Heart left ventricle (tissue), 16 donors: Measurements from ENCODE around the gene GALNTL6. TPM values are rescaled to one million over a fixed set of nuclear protein-coding genes. Genes with fewer than 3 reads are reported as not detected.

ENCODE experiments used
- ATAC-seq, 4 donors: fragments of 200-7000 bp; cut with Tn5 transposase; one replicate each; pipeline ENCODE4 v1.9.1; 2020 to 2022; ENCODE audit warnings: moderate library complexity in 4 of 4, mild to moderate bottlenecking in 3 of 4, moderate number of reproducible peaks in 1 of 4
- DNase-seq, 5 donors: peaks; one replicate each; pipeline ENCODE4 v3.0.0-alpha.2; 2020
- H3K27ac ChIP-seq, 12 donors: fragments of 200-600 bp; sonication (generic) in 4 of 12; one replicate each; pipeline versions ENCODE4 v1.5.0 to v1.8.0; 2016 to 2022; ENCODE audit warnings: mild to moderate bottlenecking in 2 of 12
- H3K27me3 ChIP-seq, 9 donors: fragments of 200-600 bp; sonication (generic) in 2 of 9; one replicate each; pipeline versions ENCODE4 v1.5.1 to v1.8.0; 2016 to 2022; ENCODE audit warnings: mild to moderate bottlenecking in 3 of 9
- H3K36me3 ChIP-seq, 9 donors: fragments of 200-600 bp; sonication (generic) in 2 of 9; one replicate each; pipeline versions ENCODE4 v1.5.0 to v1.8.0; 2018 to 2022; ENCODE audit warnings: mild to moderate bottlenecking in 2 of 9
- H3K4me1 ChIP-seq, 12 donors: fragments of 200-600 bp; sonication (generic) in 4 of 12; one replicate each; pipeline versions ENCODE4 v1.5.0 to v1.8.0; 2016 to 2022; ENCODE audit warnings: mild to moderate bottlenecking in 3 of 12
- H3K4me3 ChIP-seq, 12 donors: fragments of 200-600 bp; sonication (generic) in 4 of 12; one replicate each; pipeline versions ENCODE4 v1.5.0 to v1.8.0; 2017 to 2022; ENCODE audit warnings: mild to moderate bottlenecking in 9 of 12, moderate library complexity in 4 of 12
- H3K9me3 ChIP-seq, 12 donors: fragments of 200-600 bp; sonication (generic) in 4 of 12; one replicate each; pipeline versions ENCODE4 v1.5.0 to v1.8.0; 2016 to 2022; ENCODE audit warnings: mild to moderate bottlenecking in 1 of 12
- CTCF ChIP-seq, 12 donors: fragments of 200-600 bp; sonication (generic) in 4 of 12; IDR thresholded peaks; one replicate each; pipeline versions ENCODE4 v1.5.0 to v1.8.0; 2018 to 2022; ENCODE audit warnings: antibody characterized with exemption in 12 of 12, mild to moderate bottlenecking in 5 of 12
- POLR2A ChIP-seq, 2 donors: fragments of 450-650 bp; IDR thresholded peaks; one replicate each; pipeline ENCODE4 v1.6.1; 2017; ENCODE audit warnings: antibody characterized with exemption in 2 of 2, mild to moderate bottlenecking in 2 of 2, moderate library complexity in 2 of 2
- WGBS, 4 donors: extraction: QIAGEN DNeasy Blood & Tissue Kit in 2 of 4; methylation state at CpG; one replicate each; pipeline versions ENCODE4 v1.1.5 to v1.1.7; 2013 to 2018; 5-methylcytosine and 5-hydroxymethylcytosine counted together
- intact Hi-C, 10 donors: fragments of 100-400 bp; cut with DNase I; formaldehyde crosslinking; loops; one replicate each; pipeline versions ENCODE4 v1.11.1 to v1.14.2; 2022
- polyA plus RNA-seq, 2 donors: library from polyadenylated mRNA; stranded (reverse); fragments of 200-250 nt; gene quantifications; one replicate each; pipeline ENCODE4 v1.2.3, GENCODE V29; 2013
- total RNA-seq, 9 donors: library from RNA; depleted of rRNA in 2 of 9; stranded (reverse); fragments of >200 nt in 2 of 9; fragmentation: NEBNext Ultra II Directional in 3 of 9; extraction: Animal tissue kit (Norgen Biotek cat#: 25700) in 3 of 9; gene quantifications; one replicate each; pipeline versions ENCODE4 v1.1.0 to v1.2.4, GENCODE V29; 2016 to 2023
- donor health status: ischemic (EF 13 %, LVEDD 7.1; RV severe dilation, severe dysfunction).
- donor health status: healthy with polysubstance abuse.
- donor health status: DM: no; HTN: yes; CAD: no.
- donor health status: DM: no; HTN: no; CAD: no.
- donor health status: ischemic (EF 25% LVEDD 6.9; RV normal size, moderate dysfunction).
- donor health status: ischemic (EF 25% LVEDD 5.7; RV mildly dilated, moderate dysfunction).
- donor health status: healthy.
- donor health status: DM: yes; HTN: yes; CAD: no.
- donor health status: ischemic (EF 35%, LVEDD 5.7; RV mildly dilated, moderate dysfunction).
- donor health status: nonischemic (EF 11% LVEDD 7.7; RV severe dilation, severe dysfunction).
- donor health status: DM: yes; HTN: yes; CAD: no.
- donor health status: PGD.
- donor health status: ischemic (EF 29% LVEDD 5.4; RV normal size, mild dysfunction).
- donor health status: nonischemic (EF 23%, LVEDD 6.1; RV moderate dilation, normal function).

GALNTL6 gene
- total and polyA plus RNA-seq, 11 donors, result 0.33 to 0.52 TPM; not detected in 9

GRCh38 chr4:172584816-172585215, 771.6 kb downstream of the GALNTL6 start:
- Histone ChIP-seq H3K36me3 (no peaks in the 10 kb centered on the region), H3K27ac (no peak overlapping the region), H3K4me3 (no peak overlapping the region), H3K4me1 (no peaks in the 10 kb centered on the region), H3K9me3 (peaks cover 0 to 8% (median 0%) of the 10 kb centered on the region in 12 donors), H3K27me3 (no peaks in the 10 kb centered on the region)
- ATAC-seq (no peak), DNase-seq (no peak)
- intact Hi-C loops, result no loop called here
- 54 to 59% (median 56%) methylated on average over 2 of the region's 2 CpGs for WGBS, 4 donors
- TF ChIP-seq CTCF (IDR thresholded peaks at IDR 0.05) (no peak), POLR2A (IDR thresholded peaks at IDR 0.05) (no peak)

GRCh38 chr4:172596206-172596605, 783.0 kb downstream of the GALNTL6 start:
- DNase-seq, result no peak
- intact Hi-C loops, result no loop called here
- Histone ChIP-seq H3K27ac (no peak overlapping the region), H3K4me1 (no peaks in the 10 kb centered on the region), H3K4me3 (no peak overlapping the region), H3K36me3 (no peaks in the 10 kb centered on the region), H3K9me3 (no peaks in the 10 kb centered on the region), H3K27me3 (no peaks in the 10 kb centered on the region)
- WGBS, 4 donors, result 41 to 47% (median 44%) methylated on average over 4 of the region's 4 CpGs
- TF ChIP-seq CTCF (IDR thresholded peaks at IDR 0.05), result no peak
- TF ChIP-seq POLR2A (IDR thresholded peaks at IDR 0.05), result no peak
- no peak for ATAC-seq

DNA sequence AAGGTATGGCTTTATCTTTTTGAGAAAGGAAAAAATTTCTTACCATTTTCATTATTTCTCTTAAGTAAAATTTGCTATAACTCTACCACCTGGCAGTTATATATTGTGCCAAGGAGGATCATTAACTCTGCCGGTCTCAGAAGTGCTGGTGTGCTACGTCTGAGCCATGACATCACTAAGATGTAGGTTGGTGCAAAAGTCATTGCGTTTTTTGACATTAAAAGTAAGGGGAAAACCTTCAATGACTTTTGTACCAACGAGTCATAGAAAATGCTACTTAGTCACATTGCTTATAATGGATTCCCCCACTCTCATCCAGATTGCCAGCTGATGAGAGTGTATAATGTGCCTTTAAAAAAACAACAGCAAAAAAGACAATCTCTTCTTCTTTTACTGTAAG, 786.4 kb downstream of the GALNTL6 start:
- intact Hi-C loops, result no loop called here
- H3K4me3 ChIP-seq, result no peak overlapping the region
- no peaks in the 10 kb centered on the region for H3K4me1 ChIP-seq
- no peak for ATAC-seq
- no peaks in the 10 kb centered on the region for H3K36me3 ChIP-seq
- H3K27me3 ChIP-seq, result no peaks in the 10 kb centered on the region
- 72 to 81% (median 80%) methylated on average over 4 of the region's 4 CpGs for WGBS, 4 donors
- no peak overlapping the region for H3K27ac ChIP-seq
- DNase-seq, result no peak
- no peak for TF ChIP-seq POLR2A (IDR thresholded peaks at IDR 0.05)
- no peak for TF ChIP-seq CTCF (IDR thresholded peaks at IDR 0.05)
- H3K9me3 ChIP-seq, result no peaks in the 10 kb centered on the region

- no peaks in the 10 kb centered on the region for H3K27me3 ChIP-seq
- no peaks in the 10 kb centered on the region for H3K9me3 ChIP-seq
- WGBS, 4 donors, result 52 to 61% (median 60%) methylated on average over 2 of the region's 2 CpGs
- TF ChIP-seq CTCF (IDR thresholded peaks at IDR 0.05) (no peak), POLR2A (IDR thresholded peaks at IDR 0.05) (no peak)
- no peak for DNase-seq
- no peak for ATAC-seq
- H3K4me3 ChIP-seq, result no peak overlapping the region
- intact Hi-C loops, result no loop called here
- no peaks in the 10 kb centered on the region for H3K4me1 ChIP-seq
- H3K27ac ChIP-seq, result no peak overlapping the region
- no peaks in the 10 kb centered on the region for H3K36me3 ChIP-seq
Measured at GRCh38 chr4:172601195-172601594, 788.0 kb downstream of the GALNTL6 start.
